ENCODE data around the gene FSTL5.

- TF ChIP-seq CTCF (conservative IDR thresholded peaks at IDR 0.05; ENCODE audit: low read depth in 2 of 2) (no peak), ZNF331 (CRISPR knock-in tag; IDR thresholded peaks at IDR 0.05; ENCODE audit: low read depth) (no peak), POLR2AphosphoS5 (IDR thresholded peaks at IDR 0.05; ENCODE audit: low read depth) (no peak), EZH2 (IDR thresholded peaks at IDR 0.05; ENCODE audit: low read depth, unreplicated experiment) (no peak), JUNB (IDR thresholded peaks at IDR 0.05; ENCODE audit: unreplicated experiment) (no peak), CREB1 (CRISPR knock-in tag; IDR thresholded peaks at IDR 0.05; ENCODE audit: low read depth) (no peak)
- TF ChIP-seq, protein P1, sequence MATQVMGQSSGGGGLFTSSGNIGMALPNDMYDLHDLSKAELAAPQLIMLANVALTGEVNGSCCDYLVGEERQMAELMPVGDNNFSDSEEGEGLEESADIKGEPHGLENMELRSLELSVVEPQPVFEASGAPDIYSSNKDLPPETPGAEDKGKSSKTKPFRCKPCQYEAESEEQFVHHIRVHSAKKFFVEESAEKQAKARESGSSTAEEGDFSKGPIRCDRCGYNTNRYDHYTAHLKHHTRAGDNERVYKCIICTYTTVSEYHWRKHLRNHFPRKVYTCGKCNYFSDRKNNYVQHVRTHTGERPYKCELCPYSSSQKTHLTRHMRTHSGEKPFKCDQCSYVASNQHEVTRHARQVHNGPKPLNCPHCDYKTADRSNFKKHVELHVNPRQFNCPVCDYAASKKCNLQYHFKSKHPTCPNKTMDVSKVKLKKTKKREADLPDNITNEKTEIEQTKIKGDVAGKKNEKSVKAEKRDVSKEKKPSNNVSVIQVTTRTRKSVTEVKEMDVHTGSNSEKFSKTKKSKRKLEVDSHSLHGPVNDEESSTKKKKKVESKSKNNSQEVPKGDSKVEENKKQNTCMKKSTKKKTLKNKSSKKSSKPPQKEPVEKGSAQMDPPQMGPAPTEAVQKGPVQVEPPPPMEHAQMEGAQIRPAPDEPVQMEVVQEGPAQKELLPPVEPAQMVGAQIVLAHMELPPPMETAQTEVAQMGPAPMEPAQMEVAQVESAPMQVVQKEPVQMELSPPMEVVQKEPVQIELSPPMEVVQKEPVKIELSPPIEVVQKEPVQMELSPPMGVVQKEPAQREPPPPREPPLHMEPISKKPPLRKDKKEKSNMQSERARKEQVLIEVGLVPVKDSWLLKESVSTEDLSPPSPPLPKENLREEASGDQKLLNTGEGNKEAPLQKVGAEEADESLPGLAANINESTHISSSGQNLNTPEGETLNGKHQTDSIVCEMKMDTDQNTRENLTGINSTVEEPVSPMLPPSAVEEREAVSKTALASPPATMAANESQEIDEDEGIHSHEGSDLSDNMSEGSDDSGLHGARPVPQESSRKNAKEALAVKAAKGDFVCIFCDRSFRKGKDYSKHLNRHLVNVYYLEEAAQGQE (IDR thresholded peaks at IDR 0.05; ENCODE audit: unreplicated experiment), result no peak
Measured at GRCh38 chr4:161906836-161907589, 256.8 kb downstream of the FSTL5 start.
